Neural cell (in vitro differentiated cells): ENCODE results near the gene COL4A1.

ENCODE experiments used
- CTCF ChIP-seq: fragments of 450-650 bp; IDR thresholded peaks from 2 replicates; pipeline ENCODE4 v1.5.1; 2014; ENCODE audit warnings: antibody characterized with exemption, mild to moderate bottlenecking, moderate library complexity; ENCODE audit not compliant: poor library complexity, severe bottlenecking
- EZH2 ChIP-seq: fragments of 200-600, 300-800 bp; shearing (Covaris generic), sonication (generic); IDR thresholded peaks from 2 replicates; pipeline ENCODE4 v1.6.1; 2014; ENCODE audit warnings: antibody characterized with exemption, low read length, borderline replicate concordance, mild to moderate bottlenecking; ENCODE audit not compliant: insufficient read depth, poor library complexity, severe bottlenecking
- RAD21 ChIP-seq: fragments of 450-650 bp; conservative IDR thresholded peaks from 2 replicates; pipeline ENCODE4 v1.6.1; 2014; ENCODE audit warnings: antibody characterized with exemption, mild to moderate bottlenecking, moderate library complexity
- REST ChIP-seq: IDR thresholded peaks from 2 replicates; pipeline ENCODE4 v1.6.1; 2012; ENCODE audit warnings: borderline replicate concordance

- TF ChIP-seq RAD21 (no peak), EZH2 (no peak), REST (no peak), CTCF (no peak)
Observed at GRCh38 chr13:110305949-110306339, 1.0 kb downstream of the COL4A1 start.
